GM21723 (cell line): Measurements from ENCODE around the gene MIF4GD.
"Not testable (repeated sequence)": the region's sequence is repeated elsewhere in the genome, so short reads cannot be mapped to it uniquely, and the experiment has no call there.

Experiments used
- ATAC-seq: cut with Tn5 transposase; IDR thresholded peaks from one replicate; pipeline ENCODE4 v1.9.1; 2021; ENCODE audit warnings: mild to moderate bottlenecking, moderate library complexity; ENCODE audit not compliant: unreplicated experiment

MIF4GD gene

GRCh38 chr17:75289115-75289831 lies 18.2 kb upstream of the MIF4GD start, which contains the start of gene SLC25A19:
SLC25A19 (minus strand) TSS chr17:75289433; CDS start chr17:75286764, 2,669 bp downstream.
- ATAC-seq = peak; percentile 90

GRCh38 chr17:75288770-75289114 lies 17.7 kb upstream of the MIF4GD start:
- peak; percentile 20 for ATAC-seq

DNA sequence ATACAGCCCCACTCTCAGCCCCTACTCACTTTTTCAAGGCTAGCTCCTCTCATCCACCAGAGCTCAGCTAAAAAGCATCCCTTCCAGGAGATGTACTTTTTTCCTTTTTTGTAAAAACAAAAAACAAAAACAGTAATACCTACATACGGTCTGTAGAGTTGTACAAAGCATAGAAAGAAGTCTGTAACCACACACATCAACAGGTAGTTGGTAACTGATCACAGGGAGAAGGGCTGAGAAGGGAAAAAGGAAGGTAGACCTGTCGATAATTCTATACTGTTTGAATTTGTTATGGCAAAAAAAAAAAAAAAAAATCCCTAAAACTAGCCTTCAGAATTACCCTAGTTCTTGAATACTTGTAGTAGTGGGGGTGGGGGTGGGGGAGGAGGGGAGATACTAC lies 17.3 kb upstream of the MIF4GD start:
- no peak for ATAC-seq

DNA sequence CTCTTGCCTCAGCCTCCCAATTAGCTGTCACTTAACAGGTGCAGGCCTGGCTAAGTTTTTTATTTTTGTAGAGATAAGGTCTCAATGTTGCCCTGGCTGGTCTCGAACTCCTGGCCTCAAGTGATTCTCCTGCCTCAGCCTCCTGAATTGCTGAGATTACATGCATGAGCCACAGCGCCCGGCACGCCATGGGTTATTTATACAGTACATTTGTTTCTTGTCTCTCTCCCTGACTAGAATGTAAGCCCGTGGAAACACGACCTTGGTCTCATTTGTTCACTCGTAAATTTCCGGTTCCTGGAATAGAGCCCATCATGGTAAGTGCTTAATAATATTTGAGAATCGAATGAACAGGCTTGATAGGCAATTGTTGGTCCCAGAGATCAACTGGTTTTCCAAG lies 16.2 kb upstream of the MIF4GD start:
- ATAC-seq = no peak

DNA sequence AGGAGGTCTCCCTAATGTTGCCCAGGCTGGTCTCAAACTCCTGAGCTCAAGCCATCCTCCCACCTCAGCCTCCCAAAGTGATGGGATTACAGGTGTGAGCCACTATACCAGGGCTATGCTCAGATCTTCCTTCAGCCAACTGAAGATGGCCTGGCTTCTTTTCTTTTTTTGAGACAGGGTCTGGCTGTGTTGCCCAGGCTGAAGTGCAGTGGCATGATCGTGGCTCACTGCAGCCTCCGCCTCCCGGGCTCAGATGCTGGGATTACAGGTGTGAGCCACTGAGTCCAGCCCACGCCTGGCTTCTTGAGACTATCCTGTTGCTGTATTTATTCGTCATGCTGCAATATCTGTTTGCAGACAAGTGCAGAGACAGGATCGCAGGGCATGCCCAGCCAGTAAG lies 14.1 kb upstream of the MIF4GD start:
- ATAC-seq = no peak

- not testable (repeated sequence) for ATAC-seq
These were observed 9.2 kb upstream of the MIF4GD start for GRCh38 chr17:75280189-75280588.

DNA sequence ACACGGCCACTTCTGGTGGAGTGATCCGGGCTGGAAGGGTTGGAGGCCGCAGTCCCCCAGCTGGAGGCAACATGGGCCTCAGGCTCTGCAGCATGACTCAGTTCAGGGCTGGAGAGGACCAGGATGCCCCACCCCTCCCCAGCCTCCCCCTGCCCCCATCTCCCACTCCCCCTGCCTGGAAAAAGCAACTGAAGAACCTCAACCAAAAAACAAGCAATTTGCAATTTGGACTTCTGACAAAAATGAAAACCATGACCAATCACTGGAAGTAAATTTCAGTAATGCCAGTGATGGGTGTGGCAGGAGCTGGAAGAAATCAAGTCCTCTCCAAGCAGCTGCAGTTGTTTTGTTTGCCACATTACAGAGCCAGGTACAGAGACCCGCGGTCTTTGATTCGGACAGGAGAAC lies 6.6 kb upstream of the MIF4GD start:
- no peak for ATAC-seq

DNA sequence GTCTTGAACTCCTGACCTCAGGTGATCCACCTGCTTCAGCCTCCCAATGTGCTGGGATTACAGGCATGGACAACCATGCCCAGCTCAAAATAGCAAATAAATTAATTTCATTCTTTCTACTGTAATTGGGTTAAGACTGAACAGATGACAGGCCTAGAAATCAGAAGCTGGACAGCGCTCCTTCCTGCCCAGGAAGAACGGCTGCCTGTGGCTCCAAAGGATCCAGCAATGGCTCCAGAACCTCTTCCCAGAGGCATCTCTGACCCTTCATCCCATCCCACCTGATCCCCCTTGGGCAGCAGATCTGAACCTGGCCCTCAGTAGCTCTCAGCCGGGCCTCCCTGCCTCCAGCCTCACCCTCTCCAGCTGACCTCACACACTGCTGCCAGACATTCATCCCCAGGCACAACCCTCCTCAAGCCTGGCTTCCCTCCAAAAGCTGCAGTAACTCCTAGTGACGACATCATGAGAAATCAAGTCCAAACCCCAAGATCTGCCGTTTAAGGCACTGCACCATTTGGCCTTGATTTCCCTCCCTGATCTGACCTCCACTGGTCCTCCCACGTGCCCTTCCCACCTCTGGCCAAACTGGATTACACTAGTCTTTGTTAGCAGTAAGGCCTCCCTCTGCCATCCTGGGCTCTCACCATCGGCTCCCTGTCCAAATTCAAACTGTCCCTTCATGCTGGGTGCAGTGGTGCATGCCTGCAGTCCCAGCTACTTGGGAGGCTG lies 3.1 kb upstream of the MIF4GD start:
- ATAC-seq = no peak

GRCh38 chr17:75272848-75273184 lies 1.8 kb upstream of the MIF4GD start:
- no peak for ATAC-seq

DNA sequence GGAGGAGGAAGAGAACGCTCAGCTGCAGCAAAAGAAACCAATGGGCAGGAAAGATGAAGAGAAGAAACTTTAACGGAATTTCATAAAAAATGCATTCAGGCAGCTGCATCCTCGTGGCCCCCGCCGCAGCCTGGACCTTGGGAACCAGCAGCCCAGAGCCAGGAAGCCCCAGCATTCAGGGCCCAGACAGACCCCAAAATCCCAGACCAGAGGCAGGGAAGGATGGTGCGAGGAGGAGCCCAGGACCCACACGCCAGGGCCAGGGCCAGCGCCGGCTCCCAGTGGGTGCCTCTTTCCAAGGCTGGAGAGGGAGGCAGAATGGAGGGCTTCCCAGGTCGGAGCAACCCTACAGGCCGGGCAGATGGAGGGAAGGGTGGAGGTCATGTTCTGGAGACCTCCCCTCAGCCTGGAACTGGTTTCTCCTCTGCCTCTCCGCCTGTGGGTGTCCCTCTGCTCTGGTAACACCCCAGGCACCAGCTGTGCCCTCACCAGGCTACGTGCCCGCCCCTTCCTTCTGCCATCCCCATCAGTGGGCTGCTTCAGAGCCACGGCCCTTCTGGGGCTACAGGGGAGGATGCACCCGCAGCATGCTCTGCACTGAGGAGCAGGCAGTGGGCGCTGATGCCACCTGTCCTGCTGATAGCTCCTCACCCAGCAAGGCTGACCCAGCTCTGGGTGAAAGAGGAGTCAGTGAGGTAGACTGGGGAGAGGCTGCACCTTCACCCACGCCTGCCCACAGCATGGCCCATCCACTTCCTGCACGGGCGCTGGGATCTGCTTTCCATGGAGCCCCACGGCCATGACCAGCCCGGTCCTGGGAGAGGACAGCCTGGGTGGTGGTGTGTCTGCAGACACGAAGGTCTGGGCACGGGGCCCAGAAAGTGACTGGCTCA lies 1.2 kb upstream of the MIF4GD start:
- ATAC-seq = no peak

- peak; percentile 57 for ATAC-seq
These were observed 363 bp upstream of the MIF4GD start for GRCh38 chr17:75271233-75271954.

- peak; percentile 43 for ATAC-seq
These were observed 639 bp downstream of the MIF4GD start for GRCh38 chr17:75270218-75270965.

GRCh38 chr17:75269844-75270217 lies 1.2 kb downstream of the MIF4GD start:
- no peak for ATAC-seq

DNA sequence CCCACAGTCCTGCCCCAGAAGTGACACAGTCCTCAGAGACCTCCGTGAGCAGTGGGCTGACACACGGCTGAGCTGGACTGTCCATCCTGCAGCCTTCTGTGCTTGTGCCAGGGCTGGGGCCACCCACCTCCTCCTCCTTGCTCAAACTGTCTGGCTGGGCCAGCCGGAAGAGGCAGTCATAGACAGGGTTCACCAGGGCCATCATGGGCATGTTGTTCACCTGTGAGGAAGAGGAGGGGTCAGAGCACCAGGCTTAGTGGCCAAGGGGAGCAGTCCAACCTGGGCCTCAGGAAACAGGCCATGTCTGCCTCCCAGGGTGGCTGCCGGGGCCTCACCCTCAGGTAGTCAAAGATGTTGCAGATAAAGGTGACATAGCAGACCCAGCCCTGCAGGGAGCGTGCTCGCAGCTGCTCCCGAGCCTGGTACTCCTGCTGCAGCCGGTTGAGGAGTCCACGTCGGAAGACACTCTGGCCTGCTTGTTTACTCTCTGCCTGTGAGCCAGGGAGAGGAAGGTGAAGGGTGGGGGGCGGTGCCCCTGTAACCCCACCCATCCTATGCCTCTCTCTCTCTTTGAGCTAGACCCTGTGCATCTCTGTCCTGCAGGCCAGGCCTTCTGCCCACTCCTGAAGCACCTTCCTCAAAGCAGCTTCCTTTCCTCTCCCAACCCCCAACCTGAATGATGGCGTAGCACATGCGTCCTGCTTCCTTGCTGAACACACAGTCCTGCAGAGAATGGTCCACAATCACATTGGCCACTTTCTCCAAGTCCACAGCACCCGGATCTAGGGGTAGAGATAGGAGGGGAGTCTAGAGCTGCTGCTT lies 3.4 kb downstream of the MIF4GD start:
- no peak for ATAC-seq

- ATAC-seq = no peak
These were observed 3.9 kb downstream of the MIF4GD start for GRCh38 chr17:75267153-75267410.

- no peak for ATAC-seq
These were observed 4.5 kb downstream of the MIF4GD start for GRCh38 chr17:75266316-75267152.

DNA sequence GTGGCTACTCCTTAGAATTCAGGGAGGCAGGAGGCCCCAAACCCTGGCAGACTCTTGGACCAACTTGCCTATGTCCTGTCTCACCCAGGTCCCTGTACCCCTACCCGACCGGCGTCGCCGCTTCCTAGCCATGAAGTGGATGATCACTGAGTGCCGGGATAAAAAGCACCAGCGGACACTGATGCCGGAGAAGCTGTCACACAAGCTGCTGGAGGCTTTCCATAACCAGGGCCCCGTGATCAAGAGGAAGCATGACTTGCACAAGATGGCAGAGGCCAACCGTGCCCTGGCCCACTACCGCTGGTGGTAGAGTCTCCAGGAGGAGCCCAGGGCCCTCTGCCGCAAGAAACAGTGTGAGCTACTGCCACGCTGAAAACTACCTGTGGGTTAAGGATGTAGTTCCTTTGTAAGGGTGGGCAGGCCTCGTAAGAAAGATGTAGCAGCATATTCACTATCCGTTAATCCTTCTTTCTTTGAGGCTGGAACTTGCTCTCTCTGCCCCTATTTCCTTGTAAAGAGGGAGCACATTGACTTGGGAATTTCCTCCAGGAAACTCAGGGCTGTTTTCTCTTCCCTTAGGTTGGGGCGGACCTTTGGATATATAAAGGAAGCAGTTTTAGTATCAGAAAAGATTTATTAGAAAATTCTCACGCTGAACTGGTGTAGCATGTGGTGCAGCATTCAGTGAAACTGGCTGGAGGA lies 5.3 kb downstream of the MIF4GD start:
- ATAC-seq = no peak

DNA sequence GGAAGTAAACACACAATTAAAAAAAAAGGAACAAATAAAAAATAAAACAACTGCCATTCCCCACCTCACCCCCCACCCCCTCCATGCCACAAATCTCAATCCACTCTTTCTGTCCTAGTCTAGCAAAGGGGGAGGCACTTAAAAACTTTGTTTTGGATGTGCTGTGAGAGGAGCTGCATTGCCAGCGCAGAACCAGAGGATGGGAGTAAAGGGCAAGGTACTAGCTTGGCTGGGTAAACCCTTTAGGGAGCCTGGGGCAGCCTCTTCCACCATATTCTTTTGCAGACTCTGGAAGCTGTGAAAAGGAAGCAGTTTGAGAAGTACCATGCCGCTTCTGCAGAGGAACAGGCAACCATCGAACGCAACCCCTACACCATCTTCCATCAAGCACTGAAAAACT lies 8.0 kb downstream of the MIF4GD start:
- ATAC-seq = no peak
